ENCODE measurements around the gene TMSB10.

DNA sequence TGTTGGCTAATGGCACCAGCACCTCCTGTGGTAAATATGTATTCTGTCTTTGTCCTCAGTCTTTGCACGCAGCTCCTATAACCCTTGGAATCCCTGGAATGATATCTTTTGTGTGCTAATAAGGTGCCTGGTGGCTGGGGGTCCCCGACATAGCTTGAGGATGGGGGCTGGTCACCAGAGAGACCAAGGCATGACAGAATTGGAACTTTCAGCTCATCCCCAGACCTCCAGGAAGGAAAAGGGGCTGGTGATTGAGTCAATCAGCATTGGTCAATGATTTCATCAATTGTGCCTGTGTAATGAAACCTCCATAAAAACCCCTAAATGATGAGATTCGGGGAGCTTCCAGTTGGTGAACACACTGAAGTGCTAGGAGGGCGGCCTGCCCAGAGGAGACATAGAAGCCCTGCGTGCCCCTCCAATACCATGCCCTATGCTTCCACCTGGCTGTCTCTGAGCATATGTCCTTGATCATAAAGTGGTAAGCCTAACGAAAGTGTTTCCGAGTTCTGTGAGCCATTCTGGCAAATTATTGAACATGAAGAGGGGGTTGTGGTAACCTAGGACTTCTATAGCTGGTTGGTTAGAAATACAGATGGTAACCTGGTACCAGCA, 38.9 kb downstream of the TMSB10 start:
- TF ChIP-seq CTCF (conservative IDR thresholded peaks at IDR 0.05; ENCODE audit: low read depth, low read length) = no peak
- no peak for TF ChIP-seq EZH2 (IDR thresholded peaks at IDR 0.05; ENCODE audit: borderline replicate concordance, low read depth, low read length, poor library complexity, severe bottlenecking)

Measured in A673 (cell line).